WTC11 (cell line): ENCODE measurements around the gene LCN12. TPM values are rescaled to one million over a fixed set of nuclear protein-coding genes. Genes with fewer than 3 reads are reported as not detected.

ENCODE experiments used
- ATAC-seq: fragments of 200-7000 bp; cut with Tn5 transposase; 2 replicates; pipeline ENCODE4 v1.10.0; 2021; ENCODE audit warnings: mild to moderate bottlenecking, moderate library complexity
- CTCF ChIA-PET: fragments of 300-600 bp; sonication (Branson Sonifier 250); formaldehyde crosslinking; loops from one replicate; lab custom pipeline; 2021; ENCODE audit warnings: antibody characterized with exemption; lab: Charles Lee
- POLR2A ChIA-PET: fragments of 350-600 bp; sonication (Branson Sonifier 250); formaldehyde crosslinking; loops from one replicate; lab custom pipeline; 2021; ENCODE audit warnings: antibody characterized with exemption; lab: Charles Lee
- DNase-seq: peaks from one replicate; pipeline ENCODE4 v3.0.0; 2021; ENCODE audit warnings: low spot score
- H3K27ac Mint-ChIP-seq: 2 replicates; pipeline ENCODE4 v1.8.0; 2021; ENCODE audit warnings: mixed read lengths
- H3K27me3 Mint-ChIP-seq: 2 replicates; pipeline ENCODE4 v1.8.0; 2021; ENCODE audit warnings: low read depth, mild to moderate bottlenecking, moderate library complexity, mixed read lengths
- H3K36me3 Mint-ChIP-seq: 2 replicates; pipeline ENCODE4 v1.8.0; 2021; ENCODE audit warnings: mixed read lengths
- H3K4me1 Mint-ChIP-seq: 2 replicates; pipeline ENCODE4 v1.8.0; 2022; ENCODE audit warnings: mixed read lengths
- H3K4me3 Mint-ChIP-seq: 2 replicates; pipeline ENCODE4 v1.8.0; 2021; ENCODE audit warnings: mild to moderate bottlenecking, moderate library complexity, mixed read lengths
- H3K9me3 Mint-ChIP-seq: 2 replicates; pipeline ENCODE4 v1.8.0; 2021; ENCODE audit warnings: mixed read lengths
- ATF3 ChIP-seq: sonication (generic); formaldehyde crosslinking; conservative IDR thresholded peaks from 2 replicates; pipeline ENCODE4 v1.8.1; 2022; ENCODE audit warnings: mild to moderate bottlenecking, missing genetic modification reagents
- ATF6 ChIP-seq: sonication (generic); formaldehyde crosslinking; IDR thresholded peaks from 2 replicates; pipeline ENCODE4 v1.8.1; 2023; ENCODE audit warnings: mild to moderate bottlenecking, missing genetic modification reagents
- E2F4 ChIP-seq: sonication (generic); formaldehyde crosslinking; IDR thresholded peaks from 2 replicates; pipeline ENCODE4 v1.8.1; 2022; ENCODE audit warnings: low read depth, mild to moderate bottlenecking, moderate library complexity, missing genetic modification reagents, borderline replicate concordance
- FOXP4 ChIP-seq: sonication (generic); formaldehyde crosslinking; IDR thresholded peaks from 2 replicates; pipeline ENCODE4 v1.8.0; 2022; ENCODE audit warnings: mild to moderate bottlenecking, missing genetic modification reagents
- GTF2I ChIP-seq: fragments of 250-450 bp; sonication (Bioruptor Pico); conservative IDR thresholded peaks from 2 replicates; pipeline ENCODE4 v1.4.0; 2021; ENCODE audit warnings: mild to moderate bottlenecking
- IRF1 ChIP-seq: sonication (generic); formaldehyde crosslinking; IDR thresholded peaks from 2 replicates; pipeline ENCODE4 v1.8.0; 2023; ENCODE audit warnings: missing genetic modification reagents
- KAT7 ChIP-seq: sonication (generic); formaldehyde crosslinking; IDR thresholded peaks from 2 replicates; pipeline ENCODE4 v1.8.1; 2023; ENCODE audit warnings: missing genetic modification reagents, mild to moderate bottlenecking, borderline replicate concordance
- STAT6 ChIP-seq: sonication (generic); formaldehyde crosslinking; conservative IDR thresholded peaks from 2 replicates; pipeline ENCODE4 v1.8.1; 2023; ENCODE audit warnings: mild to moderate bottlenecking, low read depth, missing genetic modification reagents, moderate library complexity
- TP53 ChIP-seq: sonication (generic); formaldehyde crosslinking; IDR thresholded peaks from 2 replicates; pipeline ENCODE4 v1.8.1; 2023; ENCODE audit warnings: mild to moderate bottlenecking, missing genetic modification reagents
- ZNF121 ChIP-seq: sonication (generic); formaldehyde crosslinking; IDR thresholded peaks from 2 replicates; pipeline ENCODE4 v1.8.0; 2023; ENCODE audit warnings: missing genetic modification reagents
- ZNF232 ChIP-seq: sonication (generic); formaldehyde crosslinking; IDR thresholded peaks from 2 replicates; pipeline ENCODE4 v1.8.0; 2022; ENCODE audit warnings: mild to moderate bottlenecking, missing genetic modification reagents
- ZNF317 ChIP-seq: sonication (generic); formaldehyde crosslinking; IDR thresholded peaks from 2 replicates; pipeline ENCODE4 v1.8.1; 2023; ENCODE audit warnings: low read depth, mild to moderate bottlenecking, moderate library complexity, missing genetic modification reagents, borderline replicate concordance
- ZNF396 ChIP-seq: fragments of 250-450 bp; sonication (Bioruptor Pico); IDR thresholded peaks from 2 replicates; pipeline ENCODE4 v1.8.0; 2021; ENCODE audit warnings: mild to moderate bottlenecking, moderate library complexity, borderline replicate concordance
- ZNF425 ChIP-seq: fragments of 250-450 bp; sonication (Bioruptor Pico); conservative IDR thresholded peaks from 2 replicates; pipeline ENCODE4 v1.9.0; 2021; ENCODE audit warnings: mild to moderate bottlenecking
- total RNA-seq: library from RNA; stranded (reverse); gene quantifications from 3 replicates; pipeline ENCODE4 v1.2.3, GENCODE V29; 2021

The LCN12 gene
- total RNA-seq, 1 experiment from 2014 or later, result 1.9 TPM

- Mint-ChIP-seq H3K9me3 (peaks cover 9% of the 10 kb centered on the region), H3K27me3 (no peaks in the 10 kb centered on the region), H3K4me1 (peaks cover 4% of the 10 kb centered on the region), H3K4me3 (no peak overlapping the region), H3K27ac (no peak overlapping the region), H3K36me3 (no peaks in the 10 kb centered on the region)
- no peak for ATAC-seq
- TF ChIP-seq KAT7 (CRISPR knock-in tag) (no peak), ZNF121 (no peak), FOXP4 (CRISPR knock-in tag) (no peak), ZNF317 (CRISPR knock-in tag) (no peak), E2F4 (CRISPR knock-in tag) (no peak), ZNF425 (no peak), ZNF396 (CRISPR knock-in tag) (no peak), TP53 (CRISPR knock-in tag) (no peak), ATF6 (CRISPR knock-in tag) (no peak), STAT6 (CRISPR knock-in tag) (no peak), ZNF232 (CRISPR knock-in tag) (no peak), IRF1 (CRISPR knock-in tag) (no peak), ATF3 (CRISPR knock-in tag) (no peak), GTF2I (no peak)
- POLR2A ChIA-PET, result interaction anchor here (0.6 kb wide), 1 partner anchor 455 kb away, joined by 3 read pairs; no protein-coding TSS in a partner anchor
- CTCF ChIA-PET, result interaction anchor here (0.6 to 1.8 kb wide), 8 partner anchors 13 to 192 kb away, joined by 3 to 11 read pairs (median 4); partner anchors contain the start of gene FBXW5
- DNase-seq, result no peak
Observed at GRCh38 chr9:136960938-136961275, 8.8 kb downstream of the LCN12 start.
